B cell (primary cell): ENCODE results near the gene NFATC2. TPM values are rescaled to one million over a fixed set of nuclear protein-coding genes. Genes with fewer than 3 reads are reported as not detected.

Experiments
- ATAC-seq: fragments of 200-7000 bp; cut with Tn5 transposase; one replicate; pipeline ENCODE4 v1.10.0; 2021; ENCODE audit warnings: low read depth, mild to moderate bottlenecking, moderate number of reproducible peaks, moderate library complexity
- CTCF ChIA-PET: fragments of 350-600 bp; sonication (Branson Sonifier 250); formaldehyde crosslinking; loops from one replicate; lab custom pipeline; 2021; ENCODE audit warnings: antibody characterized with exemption, inconsistent platforms; lab: Charles Lee
- POLR2A ChIA-PET: fragments of 350-600 bp; sonication (Branson Sonifier 250); formaldehyde crosslinking; loops from one replicate; lab custom pipeline; 2021; ENCODE audit warnings: antibody characterized with exemption; lab: Charles Lee
- DNase-seq: peaks from one replicate; pipeline ENCODE4 v3.0.0; 2013
- H2AFZ ChIP-seq: 2 replicates; pipeline ENCODE4 v1.6.1; 2012; ENCODE audit warnings: mild to moderate bottlenecking, low read depth, low read length; ENCODE audit not compliant: insufficient read depth, poor library complexity, severe bottlenecking
- H3K27ac ChIP-seq, 2 donors: 1 replicate in 1 of 2; 2 replicates in 1 of 2; pipeline ENCODE4 v1.5.1; 2012 to 2013; ENCODE audit warnings: low read length in 2 of 2, mild to moderate bottlenecking in 2 of 2, moderate library complexity in 1 of 2
- H3K27me3 ChIP-seq, 4 experiments: fragments of 200-600 bp in 1 of 4; sonication (generic) in 1 of 4; replicated peaks in 1 of 4; 1 replicate in 2 of 4; 2 replicates in 2 of 4; pipeline versions ENCODE4 v1.6.1 to v1.7.0; 2013 to 2016; ENCODE audit warnings: low read length in 3 of 4, mild to moderate bottlenecking in 2 of 4, mixed read lengths in 1 of 4, moderate library complexity in 1 of 4; ENCODE audit not compliant: insufficient read depth in 4 of 4, control insufficient read depth in 3 of 4; ENCODE audit errors: control extremely low read depth in 1 of 4
- H3K36me3 ChIP-seq, 2 experiments: replicated peaks in 1 of 2; 1 replicate in 1 of 2; 2 replicates in 1 of 2; pipeline versions ENCODE4 v1.6.1 to v1.7.1; 2013; ENCODE audit warnings: low read length in 1 of 2; ENCODE audit not compliant: insufficient read depth in 2 of 2, control insufficient read depth in 1 of 2; ENCODE audit errors: control extremely low read depth in 1 of 2, extremely low read depth in 1 of 2
- H3K4me1 ChIP-seq, 2 donors: fragments of 200-600 bp in 1 of 2; sonication (generic) in 1 of 2; 1 replicate in 1 of 2; 2 replicates in 1 of 2; pipeline versions ENCODE4 v1.5.1 to v1.6.1; 2013 to 2017; ENCODE audit warnings: low read length in 2 of 2; ENCODE audit not compliant: control insufficient read depth in 2 of 2, insufficient read depth in 2 of 2
- H3K4me2 ChIP-seq: replicated peaks from 2 replicates; pipeline ENCODE3; 2012; ENCODE audit warnings: mild to moderate bottlenecking, low read depth, low read length; ENCODE audit not compliant: poor library complexity, severe bottlenecking
- H3K4me3 ChIP-seq, 5 experiments: fragments of 200-600 bp in 1 of 5; sonication (generic) in 1 of 5; 1 replicate in 3 of 5; 2 replicates in 2 of 5; pipeline versions ENCODE4 v1.5.1 to v1.7.0; 2011 to 2016; ENCODE audit warnings: low read length in 4 of 5, mild to moderate bottlenecking in 4 of 5, low read depth in 2 of 5, control low read depth in 1 of 5, moderate library complexity in 1 of 5; ENCODE audit not compliant: insufficient read depth in 1 of 5; ENCODE audit errors: control extremely low read depth in 1 of 5, extremely low read depth in 1 of 5
- H3K79me2 ChIP-seq: fragments of 200-600 bp; sonication (generic); one replicate; pipeline ENCODE4 v1.6.0; 2016; ENCODE audit warnings: low read length; ENCODE audit not compliant: control insufficient read depth, insufficient read depth
- H3K9ac ChIP-seq: fragments of 200-600 bp; sonication (generic); 2 replicates; pipeline ENCODE4 v1.6.1; 2017; ENCODE audit warnings: mild to moderate bottlenecking, low read length, moderate library complexity
- H3K9me3 ChIP-seq, 3 donors: one replicate each; pipeline versions ENCODE4 v1.6.1 to v1.7.1; 2013; ENCODE audit warnings: low read length in 2 of 3; ENCODE audit not compliant: control insufficient read depth in 2 of 3, insufficient read depth in 1 of 3; ENCODE audit errors: control extremely low read depth in 1 of 3
- H4K20me1 ChIP-seq: 2 replicates; pipeline ENCODE4 v1.6.0; 2012; ENCODE audit warnings: mild to moderate bottlenecking, low read length; ENCODE audit not compliant: insufficient read depth, control insufficient read depth, poor library complexity, severe bottlenecking
- H3K27ac Mint-ChIP-seq: one replicate; pipeline ENCODE4 v1.8.0; 2021; ENCODE audit warnings: mixed read lengths
- H3K27me3 Mint-ChIP-seq: one replicate; pipeline ENCODE4 v1.8.0; 2021; ENCODE audit warnings: mixed read lengths
- H3K4me1 Mint-ChIP-seq: one replicate; pipeline ENCODE4 v1.8.0; 2021; ENCODE audit warnings: mixed read lengths
- H3K4me3 Mint-ChIP-seq: one replicate; pipeline ENCODE4 v1.8.0; 2021; ENCODE audit warnings: mixed read lengths
- H3K9me3 Mint-ChIP-seq: one replicate; pipeline ENCODE4 v1.8.0; 2022; ENCODE audit warnings: mixed read lengths; ENCODE audit not compliant: insufficient read depth
- CTCF ChIP-seq: fragments of 200-600 bp; IDR thresholded peaks from one replicate; pipeline ENCODE4 v1.8.0; 2022; ENCODE audit warnings: antibody characterized with exemption, mild to moderate bottlenecking
- EZH2 ChIP-seq: IDR thresholded peaks from 2 replicates; pipeline ENCODE4 v1.6.1; 2012; ENCODE audit warnings: borderline replicate concordance, low read depth, mild to moderate bottlenecking, moderate library complexity, low read length; ENCODE audit not compliant: insufficient read depth, poor library complexity, severe bottlenecking
- WGBS: methylation state at CpG from one replicate; pipeline ENCODE4 v1.1.5; 2013; ENCODE audit warnings: missing lambda C conversion rate; ENCODE audit not compliant: insufficient coverage; 5-methylcytosine and 5-hydroxymethylcytosine counted together
- intact Hi-C: fragments of 100-400 bp; cut with micrococcal nuclease; formaldehyde crosslinking; loops from one replicate; pipeline ENCODE4 v1.10.0; 2022
- polyA plus RNA-seq: library from polyadenylated mRNA; depleted of rRNA; stranded (reverse); fragments of >200 nt; gene quantifications from 2 replicates; pipeline ENCODE4 v1.2.3, GENCODE V29; 2012
- total RNA-seq, 2 donors: library from RNA; stranded (reverse); fragments of 120-200 nt in 1 of 2; gene quantifications; 1 replicate in 1 of 2; 2 replicates in 1 of 2; pipeline versions ENCODE4 v1.2.3 to v1.2.4, GENCODE V29; 2013 to 2022

Gene NFATC2
- total and polyA plus RNA-seq, 2 donors (not counting 1 experiment from before 2014, with no cell fraction given): 10.1 to 38.0 TPM

DNA sequence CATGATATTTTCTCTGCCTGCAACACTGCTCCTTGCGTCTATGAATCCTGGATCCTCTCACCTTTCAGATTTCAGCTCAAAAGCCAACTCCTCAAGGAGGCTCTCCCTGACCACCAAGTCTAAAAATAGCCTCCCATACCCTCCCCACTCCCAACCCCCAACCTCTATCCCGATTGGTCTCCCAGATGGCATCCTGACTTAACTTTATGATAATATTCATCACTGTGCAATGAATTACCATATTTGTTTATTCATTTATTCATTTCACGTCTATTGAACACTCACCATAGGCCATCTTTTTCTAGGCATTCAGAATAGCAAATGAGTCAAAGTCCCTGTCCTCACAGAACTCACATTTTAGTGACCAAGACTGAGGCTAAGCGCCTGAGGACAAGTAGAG lies 42.6 kb upstream of the NFATC2 start:
- ChIA-PET POLR2A (no interaction called here), CTCF (interaction anchor here (2.0 kb wide), 1 partner anchor 10 kb away, joined by 7 read pairs; no protein-coding TSS in a partner anchor)
- Histone ChIP-seq H3K9ac (no peak overlapping the region), H4K20me1 (no peaks in the 10 kb centered on the region), H3K4me1 (peaks cover 3 to 4% of the 10 kb centered on the region in 2 donors), H3K27me3 (peaks cover 0 to 8% (median 3%) of the 10 kb centered on the region in 4 experiments), H3K27ac (no peak overlapping the region), H3K4me2 (no peak overlapping the region), H3K36me3 (no peaks in the 10 kb centered on the region), H3K9me3 (no peaks in the 10 kb centered on the region), H2AFZ (no peak overlapping the region), H3K79me2 (no peaks in the 10 kb centered on the region), H3K4me3 (no peak overlapping the region)
- peaks cover 51% of the 10 kb centered on the region for H3K27me3 Mint-ChIP-seq
- H3K9me3 Mint-ChIP-seq: no peaks in the 10 kb centered on the region
- peaks cover 12% of the 10 kb centered on the region for H3K4me1 Mint-ChIP-seq
- H3K27ac Mint-ChIP-seq: no peak overlapping the region
- no peak for TF ChIP-seq CTCF
- no peak for TF ChIP-seq EZH2
- DNase-seq (no peak), ATAC-seq (no peak)
- no peak overlapping the region for H3K4me3 Mint-ChIP-seq
- intact Hi-C loops: no loop called here
- 64% methylated on average over 3 of the region's 4 CpGs for WGBS

GRCh38 chr20:51584737-51585136 lies 42.2 kb upstream of the NFATC2 start:
- H3K9me3 Mint-ChIP-seq: no peaks in the 10 kb centered on the region
- Histone ChIP-seq H3K79me2 (no peaks in the 10 kb centered on the region), H3K9ac (no peak overlapping the region), H3K4me3 (no peak overlapping the region), H2AFZ (no peak overlapping the region), H3K36me3 (no peaks in the 10 kb centered on the region), H3K27ac (no peak overlapping the region), H3K4me2 (no peak overlapping the region), H3K27me3 (peaks cover 0 to 8% (median 3%) of the 10 kb centered on the region in 4 experiments), H3K9me3 (no peaks in the 10 kb centered on the region), H3K4me1 (peaks cover 3 to 4% of the 10 kb centered on the region in 2 donors), H4K20me1 (no peaks in the 10 kb centered on the region)
- ChIA-PET CTCF (interaction anchor here (0.7 kb wide), 1 partner anchor 10 kb away, joined by 4 read pairs; no protein-coding TSS in a partner anchor), POLR2A (no interaction called here)
- no peak overlapping the region for H3K27ac Mint-ChIP-seq
- H3K4me1 Mint-ChIP-seq: peaks cover 12% of the 10 kb centered on the region
- ATAC-seq: no peak
- H3K4me3 Mint-ChIP-seq: no peak overlapping the region
- H3K27me3 Mint-ChIP-seq: peaks cover 54% of the 10 kb centered on the region
- TF ChIP-seq CTCF: no peak
- no peak for TF ChIP-seq EZH2
- DNase-seq: no peak
- 84% methylated on average over 4 of the region's 4 CpGs for WGBS
- intact Hi-C loops: no loop called here
